CD4-positive, CD25-positive, alpha-beta regulatory T cell (primary cell): ENCODE results near the gene NSF. TPM values are rescaled to one million over a fixed set of nuclear protein-coding genes. Genes with fewer than 3 reads are reported as not detected.

Source experiments
- ATAC-seq, 2 donors: fragments of 150-1000 bp; cut with Tn5 transposase; one replicate each; pipeline ENCODE4 v1.10.0; 2021; ENCODE audit warnings: low read depth in 2 of 2, moderate number of reproducible peaks in 2 of 2, moderate library complexity in 1 of 2
- DNase-seq, 3 donors: peaks; one replicate each; pipeline versions ENCODE4 v3.0.0 to v3.0.0-alpha.2; 2012 to 2022; ENCODE audit warnings: mixed read lengths in 1 of 3
- H3K27ac ChIP-seq: one replicate; pipeline ENCODE4 v1.7.0; 2013; ENCODE audit warnings: mild to moderate bottlenecking, low read length; ENCODE audit not compliant: insufficient read depth, poor library complexity, severe bottlenecking
- H3K27me3 ChIP-seq: one replicate; pipeline ENCODE4 v1.7.0; 2013; ENCODE audit warnings: low read length; ENCODE audit not compliant: control insufficient read depth, insufficient read depth
- H3K36me3 ChIP-seq: one replicate; pipeline ENCODE4 v1.7.0; 2013; ENCODE audit warnings: mild to moderate bottlenecking, low read length, moderate library complexity; ENCODE audit not compliant: control insufficient read depth, insufficient read depth
- H3K4me1 ChIP-seq: 2 replicates; pipeline ENCODE4 v1.7.0; 2013; ENCODE audit warnings: mild to moderate bottlenecking, low read length; ENCODE audit not compliant: insufficient read depth, control insufficient read depth, poor library complexity, severe bottlenecking
- H3K4me3 ChIP-seq: one replicate; pipeline ENCODE4 v1.7.0; 2013; ENCODE audit warnings: low read depth, mild to moderate bottlenecking, low read length, moderate library complexity
- H3K9me3 ChIP-seq, 2 experiments: 1 replicate in 1 of 2; 2 replicates in 1 of 2; pipeline ENCODE4 v1.7.0; 2013; ENCODE audit warnings: low read length in 2 of 2, mild to moderate bottlenecking in 1 of 2, moderate library complexity in 1 of 2; ENCODE audit not compliant: control insufficient read depth in 2 of 2
- H3K27ac Mint-ChIP-seq, 3 donors: one replicate each; pipeline ENCODE4 v1.8.0; 2020 to 2022; ENCODE audit warnings: mild to moderate bottlenecking in 3 of 3, mixed read lengths in 3 of 3, moderate library complexity in 2 of 3
- H3K27me3 Mint-ChIP-seq: one replicate; pipeline ENCODE4 v1.8.0; 2022; ENCODE audit warnings: mild to moderate bottlenecking, mixed read lengths
- H3K36me3 Mint-ChIP-seq: one replicate; pipeline ENCODE4 v1.8.0; 2020; ENCODE audit warnings: mixed read lengths
- H3K4me1 Mint-ChIP-seq, 4 donors: one replicate each; pipeline ENCODE4 v1.8.0; 2020 to 2022; ENCODE audit warnings: mixed read lengths in 4 of 4, mild to moderate bottlenecking in 1 of 4
- H3K4me3 Mint-ChIP-seq, 4 donors: one replicate each; pipeline ENCODE4 v1.8.0; 2020 to 2022; ENCODE audit warnings: mild to moderate bottlenecking in 4 of 4, mixed read lengths in 4 of 4, moderate library complexity in 3 of 4
- H3K9me3 Mint-ChIP-seq, 7 donors: one replicate each; pipeline ENCODE4 v1.8.0; 2020 to 2022; ENCODE audit warnings: mixed read lengths in 7 of 7, mild to moderate bottlenecking in 3 of 7, moderate library complexity in 2 of 7
- polyA plus RNA-seq, 4 donors: library from polyadenylated mRNA; unstranded; fragments of 300-500 nt; fragmentation: Illumina TruSeq; gene quantifications; one replicate each; pipeline ENCODE4 v1.2.3, GENCODE V29; 2021
- total RNA-seq: library from RNA; stranded (reverse); gene quantifications from one replicate; pipeline ENCODE4 v1.2.3, GENCODE V29; 2022

NSF gene
- total and polyA plus RNA-seq, 5 donors from 2014 or later: 24.6 to 71.4 (median 30.7) TPM

DNA sequence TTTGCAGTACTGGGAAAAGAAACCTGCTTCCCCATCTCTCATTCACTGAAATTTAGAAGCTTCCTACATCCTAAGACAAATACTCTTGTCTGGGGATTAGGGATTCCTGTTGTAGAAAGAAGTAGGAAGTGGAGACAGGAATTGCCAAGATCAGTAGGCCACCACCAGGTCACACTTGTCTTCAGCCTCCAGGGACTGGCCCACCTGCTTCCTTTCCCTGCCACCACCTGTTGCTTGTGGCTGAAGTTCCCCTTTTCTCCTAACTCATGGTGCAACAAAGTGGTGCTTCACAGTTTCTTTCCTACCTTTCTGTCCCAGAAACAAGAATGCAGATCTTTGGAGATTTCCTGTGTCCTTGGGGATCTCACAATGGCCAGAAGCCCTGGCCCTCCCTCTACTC lies 145.6 kb downstream of the NSF start:
- ATAC-seq (no peak), DNase-seq (no peak)
- Histone ChIP-seq H3K27me3 (no peaks in the 10 kb centered on the region), H3K36me3 (peaks cover 11% of the 10 kb centered on the region), H3K4me1 (no peaks in the 10 kb centered on the region), H3K9me3 (no peaks in the 10 kb centered on the region), H3K27ac (no peak overlapping the region), H3K4me3 (no peak overlapping the region)
- H3K27me3 Mint-ChIP-seq: no peaks in the 10 kb centered on the region
- no peak overlapping the region for H3K4me3 Mint-ChIP-seq
- H3K36me3 Mint-ChIP-seq: peaks cover 25% of the 10 kb centered on the region
- H3K9me3 Mint-ChIP-seq: no peaks in the 10 kb centered on the region
- H3K27ac Mint-ChIP-seq: peak overlapping the region in 2 of 3 donors; percentile 26 to 55
- peaks cover 0 to 5% (median under 1%) of the 10 kb centered on the region in 4 donors for H3K4me1 Mint-ChIP-seq

- no peak overlapping the region for H3K4me3 ChIP-seq
- ATAC-seq (no peak), DNase-seq (no peak)
- Mint-ChIP-seq H3K4me1 (peaks cover 0 to 5% (median 0%) of the 10 kb centered on the region in 4 donors), H3K27ac (peak overlapping the region in 1 of 3 donors; percentile 9), H3K36me3 (peaks cover 28% of the 10 kb centered on the region), H3K9me3 (no peaks in the 10 kb centered on the region), H3K27me3 (no peaks in the 10 kb centered on the region), H3K4me3 (no peak overlapping the region)
- no peaks in the 10 kb centered on the region for H3K4me1 ChIP-seq
- H3K36me3 ChIP-seq: peaks cover 7% of the 10 kb centered on the region
- no peaks in the 10 kb centered on the region for H3K9me3 ChIP-seq
- H3K27me3 ChIP-seq: no peaks in the 10 kb centered on the region
- H3K27ac ChIP-seq: no peak overlapping the region
These were observed 146.9 kb downstream of the NSF start for GRCh38 chr17:46737326-46737725.

DNA sequence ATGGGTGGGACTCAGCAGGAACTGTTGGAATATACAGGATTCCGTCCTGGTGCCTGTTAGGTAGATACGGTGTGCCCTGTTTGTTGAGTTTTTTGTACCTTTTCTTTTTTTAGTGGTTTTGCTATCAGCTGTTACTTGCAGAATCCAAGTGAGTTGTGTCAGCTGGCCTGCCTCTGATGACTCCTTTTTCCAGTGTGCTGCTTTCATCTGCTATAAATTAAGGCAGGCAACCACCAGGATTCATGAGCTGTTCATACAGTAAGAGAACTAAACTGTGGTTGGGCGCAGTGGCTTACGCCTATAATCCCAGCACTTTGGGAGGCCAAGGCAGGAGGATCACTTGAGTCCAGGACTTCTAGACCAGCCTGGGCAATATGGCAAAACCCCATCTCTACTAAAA lies 148.1 kb downstream of the NSF start:
- Histone ChIP-seq H3K27ac (no peak overlapping the region), H3K9me3 (no peaks in the 10 kb centered on the region), H3K27me3 (no peaks in the 10 kb centered on the region), H3K4me3 (no peak overlapping the region), H3K36me3 (peaks cover 14% of the 10 kb centered on the region), H3K4me1 (no peaks in the 10 kb centered on the region)
- DNase-seq: no peak
- Mint-ChIP-seq H3K36me3 (peaks cover 22% of the 10 kb centered on the region), H3K4me3 (no peak overlapping the region), H3K27me3 (no peaks in the 10 kb centered on the region), H3K9me3 (no peaks in the 10 kb centered on the region), H3K4me1 (peaks cover 0 to 5% (median 0%) of the 10 kb centered on the region in 4 donors), H3K27ac (no peak overlapping the region)
- ATAC-seq: no peak

DNA sequence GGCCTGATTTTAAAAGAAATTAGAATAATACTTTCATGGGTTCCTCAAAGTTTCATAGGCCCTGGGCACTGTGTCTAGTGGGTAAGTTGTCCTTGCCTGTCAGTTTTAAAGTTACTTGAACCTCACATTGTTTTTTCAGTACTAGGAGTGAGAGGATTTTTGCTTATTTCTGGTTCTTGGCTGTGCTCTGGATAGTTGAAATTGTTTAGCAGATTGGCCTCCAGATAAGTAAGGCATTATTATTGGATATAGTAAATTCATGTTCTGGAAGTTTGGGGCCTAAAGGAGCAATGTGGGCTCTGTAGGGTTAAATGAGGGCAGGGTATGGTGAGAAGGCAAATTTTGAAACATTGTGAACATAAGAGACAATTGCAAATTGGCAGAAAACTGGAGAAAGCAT lies 149.5 kb downstream of the NSF start:
- no peaks in the 10 kb centered on the region for H3K9me3 Mint-ChIP-seq
- peaks cover 0 to 9% (median 0%) of the 10 kb centered on the region in 4 donors for H3K4me1 Mint-ChIP-seq
- Histone ChIP-seq H3K9me3 (no peaks in the 10 kb centered on the region), H3K4me1 (no peaks in the 10 kb centered on the region), H3K27ac (no peak overlapping the region), H3K36me3 (peaks cover 15% of the 10 kb centered on the region), H3K4me3 (no peak overlapping the region), H3K27me3 (no peaks in the 10 kb centered on the region)
- no peaks in the 10 kb centered on the region for H3K27me3 Mint-ChIP-seq
- H3K36me3 Mint-ChIP-seq: peaks cover 30% of the 10 kb centered on the region
- no peak for DNase-seq
- ATAC-seq: no peak
- H3K4me3 Mint-ChIP-seq: no peak overlapping the region
- H3K27ac Mint-ChIP-seq: no peak overlapping the region

- H3K36me3 Mint-ChIP-seq: peaks cover 27% of the 10 kb centered on the region
- H3K4me1 Mint-ChIP-seq: peaks cover 0 to 10% (median 1%) of the 10 kb centered on the region in 4 donors
- DNase-seq (no peak), ATAC-seq (no peak)
- H3K9me3 ChIP-seq: no peaks in the 10 kb centered on the region
- H3K4me3 Mint-ChIP-seq: no peak overlapping the region
- no peaks in the 10 kb centered on the region for H3K9me3 Mint-ChIP-seq
- H3K27me3 ChIP-seq: no peaks in the 10 kb centered on the region
- no peaks in the 10 kb centered on the region for H3K4me1 ChIP-seq
- no peak overlapping the region for H3K4me3 ChIP-seq
- H3K27me3 Mint-ChIP-seq: no peaks in the 10 kb centered on the region
- no peak overlapping the region for H3K27ac Mint-ChIP-seq
- H3K36me3 ChIP-seq: peaks cover 15% of the 10 kb centered on the region
- H3K27ac ChIP-seq: no peak overlapping the region
These were observed 150.8 kb downstream of the NSF start for GRCh38 chr17:46741122-46741730.

DNA sequence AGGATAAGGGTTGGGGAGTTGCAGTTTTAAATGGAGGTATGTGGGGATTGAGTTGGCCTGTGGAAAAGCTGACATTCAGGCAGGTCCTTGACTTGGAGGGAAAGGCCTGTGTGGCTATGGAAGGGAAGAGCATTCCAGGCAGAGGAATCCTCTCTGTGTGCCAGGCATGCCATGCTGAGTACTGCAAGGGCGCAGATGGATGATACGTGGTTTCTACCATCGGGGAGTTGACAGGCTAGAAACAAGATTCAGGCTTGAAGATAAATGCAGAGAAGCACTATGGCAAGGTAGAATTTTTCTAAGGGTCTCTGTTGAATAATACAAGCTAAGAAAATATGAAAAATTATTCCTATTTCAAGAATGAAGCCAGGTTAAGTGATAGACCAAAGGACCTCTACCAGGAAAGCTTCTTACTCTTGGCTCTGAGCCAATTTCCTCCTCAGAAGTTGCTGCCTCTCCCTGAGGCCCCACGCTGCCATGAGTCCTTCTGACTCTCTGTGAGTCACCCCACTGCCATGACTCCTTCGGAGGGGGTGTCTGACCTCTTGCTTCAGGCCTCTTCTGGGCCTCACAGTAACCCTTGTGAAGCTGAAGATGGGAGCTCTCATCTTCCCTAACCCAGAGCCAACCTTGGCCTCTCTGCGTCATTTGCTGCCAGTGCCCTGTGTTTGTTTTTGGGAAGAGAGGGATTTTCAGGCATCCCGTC lies 152.2 kb downstream of the NSF start:
- Mint-ChIP-seq H3K27ac (peak overlapping the region in 1 of 3 donors; percentile 36), H3K4me3 (no peak overlapping the region), H3K36me3 (peaks cover 23% of the 10 kb centered on the region), H3K9me3 (no peaks in the 10 kb centered on the region), H3K27me3 (no peaks in the 10 kb centered on the region), H3K4me1 (peaks cover 0 to 10% (median 1%) of the 10 kb centered on the region in 4 donors)
- Histone ChIP-seq H3K27me3 (no peaks in the 10 kb centered on the region), H3K9me3 (no peaks in the 10 kb centered on the region), H3K4me3 (no peak overlapping the region), H3K27ac (no peak overlapping the region), H3K4me1 (no peaks in the 10 kb centered on the region), H3K36me3 (peaks cover 15% of the 10 kb centered on the region)
- ATAC-seq: no peak
- DNase-seq: no peak

GRCh38 chr17:46744441-46744840 lies 154.0 kb downstream of the NSF start:
- ATAC-seq: no peak
- H3K36me3 ChIP-seq: peaks cover 21% of the 10 kb centered on the region

DNA sequence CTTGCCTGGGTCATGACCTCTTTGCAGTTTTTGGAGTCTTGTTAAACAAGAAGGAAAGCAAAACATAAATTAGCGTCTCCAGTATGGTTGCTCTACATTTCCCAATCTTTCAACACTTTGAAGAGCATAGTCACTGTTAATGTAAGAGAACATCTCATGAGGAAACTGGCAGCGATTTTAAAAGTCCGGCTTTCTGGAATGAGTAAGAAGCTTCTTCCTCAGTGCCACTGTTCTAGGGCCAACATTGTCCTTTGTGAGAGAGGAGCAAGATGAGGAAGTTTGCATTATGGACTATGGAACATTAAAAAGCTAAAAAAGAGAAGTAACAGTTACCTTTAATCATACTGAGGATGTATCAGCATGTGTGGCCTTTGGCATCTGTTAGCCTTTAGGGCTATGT lies 154.9 kb downstream of the NSF start:
- no peak overlapping the region for H3K4me3 ChIP-seq
- DNase-seq (no peak), ATAC-seq (no peak)
- no peaks in the 10 kb centered on the region for H3K27me3 Mint-ChIP-seq
- peaks cover 29% of the 10 kb centered on the region for H3K36me3 Mint-ChIP-seq
- peaks cover 0 to 5% (median 1%) of the 10 kb centered on the region in 4 donors for H3K4me1 Mint-ChIP-seq
- peaks cover 29% of the 10 kb centered on the region for H3K36me3 ChIP-seq
- no peak overlapping the region for H3K27ac ChIP-seq
- no peaks in the 10 kb centered on the region for H3K4me1 ChIP-seq
- no peak overlapping the region for H3K27ac Mint-ChIP-seq
- no peak overlapping the region for H3K4me3 Mint-ChIP-seq
- no peaks in the 10 kb centered on the region for H3K9me3 ChIP-seq
- no peaks in the 10 kb centered on the region for H3K9me3 Mint-ChIP-seq
- no peaks in the 10 kb centered on the region for H3K27me3 ChIP-seq

More at GRCh38 chr17:46744441-46744840, 154.0 kb downstream of the NSF start:
- Histone ChIP-seq H3K27me3 (no peaks in the 10 kb centered on the region), H3K4me3 (no peak overlapping the region), H3K4me1 (no peaks in the 10 kb centered on the region), H3K9me3 (no peaks in the 10 kb centered on the region), H3K27ac (no peak overlapping the region)
- H3K27me3 Mint-ChIP-seq: no peaks in the 10 kb centered on the region
- no peak for DNase-seq
- peaks cover 0 to 10% (median 1%) of the 10 kb centered on the region in 4 donors for H3K4me1 Mint-ChIP-seq
- H3K4me3 Mint-ChIP-seq: no peak overlapping the region
- no peak overlapping the region for H3K27ac Mint-ChIP-seq
- H3K36me3 Mint-ChIP-seq: peaks cover 25% of the 10 kb centered on the region
- H3K9me3 Mint-ChIP-seq: no peaks in the 10 kb centered on the region
